Measurements from ENCODE around the gene CDH12. TPM values are rescaled to one million over a fixed set of nuclear protein-coding genes. Genes with fewer than 3 reads are reported as not detected.

CDH12 gene
- total RNA-seq, 1 experiment from 2014 or later = not detected

- TF ChIP-seq TCF7L2 (IDR thresholded peaks at IDR 0.05; ENCODE audit: borderline replicate concordance, extremely low read depth, insufficient read depth, insufficient read length) = no peak
- TF ChIP-seq ZNF274 (IDR thresholded peaks at IDR 0.05; ENCODE audit: low read depth, low read length) = no peak
- Histone ChIP-seq H3K4me2 (ENCODE audit: low read length) (no peak overlapping the region), H2AFZ (ENCODE audit: low read depth, low read length, poor library complexity, severe bottlenecking) (no peak overlapping the region), H3K4me1 (ENCODE audit: control insufficient read depth in 1 of 2, insufficient read depth in 2 of 2, low read length in 2 of 2) (no peaks in the 10 kb centered on the region), H3K4me3 (replicated peaks in 1 of 2; ENCODE audit: low read depth in 1 of 2, low read length in 2 of 2) (no peak overlapping the region), H3K9me2 (ENCODE audit: insufficient read depth) (no peaks in the 10 kb centered on the region), H3K27me3 (ENCODE audit: insufficient read depth, low read length) (no peaks in the 10 kb centered on the region), H4K20me1 (ENCODE audit: insufficient read depth) (no peaks in the 10 kb centered on the region), H3K27ac (ENCODE audit: low read depth, low read length) (no peak overlapping the region), H3K79me2 (ENCODE audit: insufficient read depth, low read length) (no peaks in the 10 kb centered on the region), H3K9me3 (ENCODE audit: control insufficient read depth in 1 of 2, insufficient read depth in 1 of 2, low read depth in 1 of 2, low read length in 2 of 2) (peaks cover 8 to 15% of the 10 kb centered on the region in 2 experiments; a peak in 3 of 4 replicates), H3K36me3 (ENCODE audit: control insufficient read depth in 1 of 2, insufficient read depth in 2 of 2, low read length in 2 of 2) (no peaks in the 10 kb centered on the region), H3K9ac (ENCODE audit: low read length) (no peak overlapping the region)
- intact Hi-C loops (cut with micrococcal nuclease) = no loop called here
- BruUV-seq (replicated peaks) = no TSS peak
- POLR2A ChIA-PET = no interaction called here
- RAD21 ChIA-PET (ENCODE audit: low non-redundant PET in 1 of 2, low total read pairs in 2 of 2, uncharacterized antibody in 2 of 2, unreplicated experiment in 2 of 2) = no interaction called here
- no peak for ATAC-seq
- no peak for DNase-seq (ENCODE audit: low read depth, low spot score)
- CTCF ChIA-PET = no interaction called here
Measured at GRCh38 chr5:22242532-22242931, 610.6 kb downstream of the CDH12 start.

- POLR2A ChIA-PET = no interaction called here
- Histone ChIP-seq H3K9me3 (ENCODE audit: control insufficient read depth in 1 of 2, insufficient read depth in 1 of 2, low read depth in 1 of 2, low read length in 2 of 2) (peaks cover 9 to 12% of the 10 kb centered on the region in 2 experiments; a peak in 3 of 4 replicates), H3K9ac (ENCODE audit: low read length) (no peak overlapping the region), H3K9me2 (ENCODE audit: insufficient read depth) (no peaks in the 10 kb centered on the region), H3K4me3 (replicated peaks in 1 of 2; ENCODE audit: low read depth in 1 of 2, low read length in 2 of 2) (no peak overlapping the region), H3K36me3 (ENCODE audit: control insufficient read depth in 1 of 2, insufficient read depth in 2 of 2, low read length in 2 of 2) (no peaks in the 10 kb centered on the region), H3K27ac (ENCODE audit: low read depth, low read length) (no peak overlapping the region), H3K27me3 (ENCODE audit: insufficient read depth, low read length) (no peaks in the 10 kb centered on the region), H2AFZ (ENCODE audit: low read depth, low read length, poor library complexity, severe bottlenecking) (no peak overlapping the region), H3K79me2 (ENCODE audit: insufficient read depth, low read length) (no peaks in the 10 kb centered on the region), H4K20me1 (ENCODE audit: insufficient read depth) (no peaks in the 10 kb centered on the region), H3K4me1 (ENCODE audit: control insufficient read depth in 1 of 2, insufficient read depth in 2 of 2, low read length in 2 of 2) (no peaks in the 10 kb centered on the region), H3K4me2 (ENCODE audit: low read length) (no peak overlapping the region)
- intact Hi-C loops (cut with micrococcal nuclease) = no loop called here
- RAD21 ChIA-PET (ENCODE audit: low non-redundant PET in 1 of 2, low total read pairs in 2 of 2, uncharacterized antibody in 2 of 2, unreplicated experiment in 2 of 2) = no interaction called here
- CTCF ChIA-PET = no interaction called here
- no peak for DNase-seq (ENCODE audit: low read depth, low spot score)
- no TSS peak for BruUV-seq (replicated peaks)
- ATAC-seq = no peak
- TF ChIP-seq ZBTB33 (IDR thresholded peaks at IDR 0.05; ENCODE audit: extremely low read depth, insufficient replicate concordance, low read length) (no peak), RAD21 (IDR thresholded peaks at IDR 0.05; ENCODE audit: low read depth) (no peak), JUND (IDR thresholded peaks at IDR 0.05) (no peak), ATF3 (IDR thresholded peaks at IDR 0.05) (no peak), EGR1 (IDR thresholded peaks at IDR 0.05; ENCODE audit: low read depth) (no peak), SIN3A (IDR thresholded peaks at IDR 0.05; ENCODE audit: low read depth) (no peak), ZNF274 (IDR thresholded peaks at IDR 0.05; ENCODE audit: low read depth, low read length) (no peak), ZFX (IDR thresholded peaks at IDR 0.05) (no peak), CBX3 (IDR thresholded peaks at IDR 0.05; ENCODE audit: low read depth) (no peak), TCF7L2 (IDR thresholded peaks at IDR 0.05; ENCODE audit: borderline replicate concordance, extremely low read depth, insufficient read depth, insufficient read length) (no peak), ELF1 (IDR thresholded peaks at IDR 0.05; ENCODE audit: borderline replicate concordance, low read depth) (no peak), CTCF (IDR thresholded peaks at IDR 0.05 in 2 of 3, conservative IDR thresholded peaks at IDR 0.05 in 1 of 3; ENCODE audit: borderline replicate concordance in 1 of 3, insufficient read depth in 1 of 3, low read depth in 2 of 3, low read length in 2 of 3) (no peak), REST (IDR thresholded peaks at IDR 0.05; ENCODE audit: low read depth) (no peak)
Measured at GRCh38 chr5:22238047-22238446, 615.1 kb downstream of the CDH12 start.
